TTC549 (cell line): ENCODE measurements around the gene NSUN5.
"Not testable (repeated sequence)": the region's sequence is repeated elsewhere in the genome, so short reads cannot be mapped to it uniquely, and the experiment has no call there.

Experiments
- FAIRE-seq: peaks from 2 replicates; lab custom pipeline; 2012; peaks lifted over from hg19 to GRCh38; lab: Jason Lieb, UNC

Gene NSUN5

GRCh38 chr7:73308665-73309214 is at the start of gene NSUN5:
Gene NSUN5, minus strand, starts transcription at chr7:73308826. Its CDS starts 36 bp downstream, at chr7:73308790.
- FAIRE-seq: no peak

GRCh38 chr7:73356159-73356558 is 47.5 kb upstream of the NSUN5 start:
- FAIRE-seq: no peak

- no peak for FAIRE-seq
Observed at GRCh38 chr7:73354821-73355220, 46.2 kb upstream of the NSUN5 start.

GRCh38 chr7:73354196-73354595 is 45.6 kb upstream of the NSUN5 start:
- FAIRE-seq: no peak

- no peak for FAIRE-seq
Observed at GRCh38 chr7:73353243-73353642, 44.6 kb upstream of the NSUN5 start.

- no peak for FAIRE-seq
Observed at GRCh38 chr7:73352784-73353183, 44.2 kb upstream of the NSUN5 start.

- no peak for FAIRE-seq
Observed at GRCh38 chr7:73351447-73352167, 43.0 kb upstream of the NSUN5 start.

GRCh38 chr7:73350306-73351068 is 41.9 kb upstream of the NSUN5 start:
- FAIRE-seq: no peak

- no peak for FAIRE-seq
Observed at GRCh38 chr7:73349763-73350162, 41.1 kb upstream of the NSUN5 start.

GRCh38 chr7:73345951-73346350 is 37.3 kb upstream of the NSUN5 start:
- FAIRE-seq: no peak

- no peak for FAIRE-seq
Observed at GRCh38 chr7:73345538-73345937, 36.9 kb upstream of the NSUN5 start.

- FAIRE-seq: no peak
Observed at GRCh38 chr7:73343671-73344380, 35.2 kb upstream of the NSUN5 start.

- no peak for FAIRE-seq
Observed at GRCh38 chr7:73342645-73343044, 34.0 kb upstream of the NSUN5 start.

GRCh38 chr7:73341877-73342276 is 33.3 kb upstream of the NSUN5 start:
- FAIRE-seq: no peak

- no peak for FAIRE-seq
Observed at GRCh38 chr7:73340514-73340913, 31.9 kb upstream of the NSUN5 start.

- FAIRE-seq: no peak
Observed at GRCh38 chr7:73338321-73338720, 29.7 kb upstream of the NSUN5 start.

GRCh38 chr7:73332447-73332846 is 23.8 kb upstream of the NSUN5 start:
- no peak for FAIRE-seq

GRCh38 chr7:73330772-73331171 is 22.1 kb upstream of the NSUN5 start:
- FAIRE-seq: no peak

GRCh38 chr7:73329861-73330581 is 21.4 kb upstream of the NSUN5 start:
- no peak for FAIRE-seq

GRCh38 chr7:73328696-73329095 is 20.1 kb upstream of the NSUN5 start:
- no peak for FAIRE-seq

- not testable (repeated sequence) for FAIRE-seq
Observed at GRCh38 chr7:73327922-73328321, 19.3 kb upstream of the NSUN5 start, which contains the start of the genes FKBP6 and TRIM50. Gene FKBP6, plus strand, starts transcription at chr7:73328161. Its CDS starts 268 bp downstream, at chr7:73328429. Gene TRIM50, minus strand, starts transcription at chr7:73328082. Its CDS starts 3,295 bp downstream, at chr7:73324787.

GRCh38 chr7:73327449-73327848 is 18.8 kb upstream of the NSUN5 start:
- not testable (repeated sequence) for FAIRE-seq
